Medulla oblongata (tissue), 1 donor: Measurements from ENCODE around the gene CREM.
A peak's percentile ranks its signal among the peaks of the same experiment; 100 is the strongest.
"Not testable (repeated sequence)": the region's sequence is repeated elsewhere in the genome, so short reads cannot be mapped to it uniquely, and the experiment has no call there.

Experiments
- DNase-seq: peaks from one replicate; pipeline ENCODE4 v3.0.0-alpha.2; 2015; ENCODE audit errors: extremely low spot score

The CREM gene

GRCh38 chr10:35126530-35127288 lies at the start of gene CREM:
TSS of gene CREM (plus strand) at chr10:35126846. CDS start at chr10:35137836, 10,990 bp downstream.
- peak; percentile 97 for DNase-seq

- no peak for DNase-seq
Observed at GRCh38 chr10:35079265-35079664, 47.4 kb upstream of the CREM start.

- DNase-seq: peak; percentile 43
Observed at GRCh38 chr10:35079763-35080162, 46.9 kb upstream of the CREM start.

- not testable (repeated sequence) for DNase-seq
Observed at GRCh38 chr10:35080261-35080660, 46.4 kb upstream of the CREM start.

- DNase-seq: no peak
Observed at GRCh38 chr10:35083242-35083641, 43.4 kb upstream of the CREM start.

- peak; percentile 15 for DNase-seq
Observed at GRCh38 chr10:35089611-35090161, 37.0 kb upstream of the CREM start.

- peak; percentile 94 for DNase-seq
Observed at GRCh38 chr10:35090162-35090954, 36.3 kb upstream of the CREM start, which contains the start of gene CUL2. TSS of gene CUL2 (minus strand) at chr10:35090341. CDS start at chr10:35071317, 19,024 bp downstream.

GRCh38 chr10:35091994-35092790 lies 34.5 kb upstream of the CREM start:
- DNase-seq: no peak

- DNase-seq: no peak
Observed at GRCh38 chr10:35092851-35093250, 33.8 kb upstream of the CREM start.

GRCh38 chr10:35096312-35096711 lies 30.3 kb upstream of the CREM start:
- no peak for DNase-seq

GRCh38 chr10:35097510-35097909 lies 29.1 kb upstream of the CREM start:
- DNase-seq: no peak

GRCh38 chr10:35103882-35104281 lies 22.8 kb upstream of the CREM start:
- no peak for DNase-seq

- no peak for DNase-seq
Observed at GRCh38 chr10:35112571-35112970, 14.1 kb upstream of the CREM start.

- DNase-seq: no peak
Observed at GRCh38 chr10:35119378-35119777, 7.3 kb upstream of the CREM start.

- no peak for DNase-seq
Observed at GRCh38 chr10:35124540-35124939, 2.1 kb upstream of the CREM start.

GRCh38 chr10:35126062-35126529 lies 550 bp upstream of the CREM start:
- DNase-seq: no peak

- DNase-seq: peak; percentile 44
Observed at GRCh38 chr10:35127289-35127891, 744 bp downstream of the CREM start.

GRCh38 chr10:35129185-35129674 lies 2.6 kb downstream of the CREM start:
- DNase-seq: no peak

- no peak for DNase-seq
Observed at GRCh38 chr10:35130663-35131062, 4.0 kb downstream of the CREM start.

GRCh38 chr10:35132727-35133126 lies 6.1 kb downstream of the CREM start:
- no peak for DNase-seq

GRCh38 chr10:35133586-35133985 lies 6.9 kb downstream of the CREM start:
- DNase-seq: no peak
